Right lung (tissue), 10 donors: ENCODE data around the gene CDC34. TPM values are rescaled to one million over a fixed set of nuclear protein-coding genes. Genes with fewer than 3 reads are reported as not detected.
A peak's percentile ranks its signal among the peaks of the same experiment; 100 is the strongest.

Source experiments
- DNase-seq, 2 donors: peaks; one replicate each; pipeline ENCODE4 v3.0.0-alpha.2; 2013
- long read RNA-seq, 8 donors: transcript quantifications; one replicate each; lab custom pipeline, GENCODE V29; 2026
- polyA plus RNA-seq, 5 donors: library from polyadenylated mRNA; unstranded; fragments of 120-200 nt; gene quantifications; one replicate each; pipeline versions ENCODE4 v1.2.1 to v1.2.3, GENCODE V29; 2013; ENCODE audit warnings: inconsistent platforms in 1 of 5, low replicate concordance in 1 of 5; ENCODE audit not compliant: insufficient read length in 5 of 5, insufficient read depth in 1 of 5

CDC34 gene, protein sequence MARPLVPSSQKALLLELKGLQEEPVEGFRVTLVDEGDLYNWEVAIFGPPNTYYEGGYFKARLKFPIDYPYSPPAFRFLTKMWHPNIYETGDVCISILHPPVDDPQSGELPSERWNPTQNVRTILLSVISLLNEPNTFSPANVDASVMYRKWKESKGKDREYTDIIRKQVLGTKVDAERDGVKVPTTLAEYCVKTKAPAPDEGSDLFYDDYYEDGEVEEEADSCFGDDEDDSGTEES
- 10 to 100 TPM; 43.5 to 68.9 (median 50.8) TPM for polyA plus RNA-seq
- long read RNA-seq, donor 1, transcript CDC34-201 (5 exons, 1,471 nt), result major isoform, 41 of 48 reads
- long read RNA-seq, donor 1, partial matches to known transcripts, result 0 of 48 reads
- long read RNA-seq, donor 1, other reads (novel, unspliced or antisense), result 0 of 48 reads
- long read RNA-seq, donor 2, transcript CDC34-201 (5 exons, 1,471 nt), result major isoform, 20 of 21 reads
- long read RNA-seq, donor 2, partial matches to known transcripts, result 0 of 21 reads
- long read RNA-seq, donor 2, other reads (novel, unspliced or antisense), result 0 of 21 reads
- long read RNA-seq, donor 3, transcript CDC34-201 (5 exons, 1,471 nt), result major isoform, 32 of 37 reads
- long read RNA-seq, donor 3, partial matches to known transcripts, result 0 of 37 reads
- long read RNA-seq, donor 3, other reads (novel, unspliced or antisense), result 0 of 37 reads
- long read RNA-seq, donor 4, transcript CDC34-201 (5 exons, 1,471 nt), result major isoform, 17 of 18 reads
- long read RNA-seq, donor 4, partial matches to known transcripts, result 0 of 18 reads
- long read RNA-seq, donor 4, other reads (novel, unspliced or antisense), result 0 of 18 reads
- long read RNA-seq, donor 5, transcript CDC34-201 (5 exons, 1,471 nt), result major isoform, 33 of 43 reads
- long read RNA-seq, donor 5, partial matches to known transcripts, result 7 of 43 reads
- long read RNA-seq, donor 5, other reads (novel, unspliced or antisense), result 0 of 43 reads
- long read RNA-seq, donor 6, transcript CDC34-201 (5 exons, 1,471 nt), result major isoform, 30 of 33 reads
- long read RNA-seq, donor 6, partial matches to known transcripts, result 0 of 33 reads
- long read RNA-seq, donor 6, other reads (novel, unspliced or antisense), result 0 of 33 reads
- long read RNA-seq, donor 7, transcript CDC34-201 (5 exons, 1,471 nt), result major isoform, 39 of 42 reads
- long read RNA-seq, donor 7, partial matches to known transcripts, result 0 of 42 reads
- long read RNA-seq, donor 7, other reads (novel, unspliced or antisense), result 0 of 42 reads
- long read RNA-seq, donor 8, transcript CDC34-201 (5 exons, 1,471 nt), result major isoform, 6 of 14 reads
- long read RNA-seq, donor 8, partial matches to known transcripts, result 7 of 14 reads
- long read RNA-seq, donor 8, other reads (novel, unspliced or antisense), result 0 of 14 reads

DNA sequence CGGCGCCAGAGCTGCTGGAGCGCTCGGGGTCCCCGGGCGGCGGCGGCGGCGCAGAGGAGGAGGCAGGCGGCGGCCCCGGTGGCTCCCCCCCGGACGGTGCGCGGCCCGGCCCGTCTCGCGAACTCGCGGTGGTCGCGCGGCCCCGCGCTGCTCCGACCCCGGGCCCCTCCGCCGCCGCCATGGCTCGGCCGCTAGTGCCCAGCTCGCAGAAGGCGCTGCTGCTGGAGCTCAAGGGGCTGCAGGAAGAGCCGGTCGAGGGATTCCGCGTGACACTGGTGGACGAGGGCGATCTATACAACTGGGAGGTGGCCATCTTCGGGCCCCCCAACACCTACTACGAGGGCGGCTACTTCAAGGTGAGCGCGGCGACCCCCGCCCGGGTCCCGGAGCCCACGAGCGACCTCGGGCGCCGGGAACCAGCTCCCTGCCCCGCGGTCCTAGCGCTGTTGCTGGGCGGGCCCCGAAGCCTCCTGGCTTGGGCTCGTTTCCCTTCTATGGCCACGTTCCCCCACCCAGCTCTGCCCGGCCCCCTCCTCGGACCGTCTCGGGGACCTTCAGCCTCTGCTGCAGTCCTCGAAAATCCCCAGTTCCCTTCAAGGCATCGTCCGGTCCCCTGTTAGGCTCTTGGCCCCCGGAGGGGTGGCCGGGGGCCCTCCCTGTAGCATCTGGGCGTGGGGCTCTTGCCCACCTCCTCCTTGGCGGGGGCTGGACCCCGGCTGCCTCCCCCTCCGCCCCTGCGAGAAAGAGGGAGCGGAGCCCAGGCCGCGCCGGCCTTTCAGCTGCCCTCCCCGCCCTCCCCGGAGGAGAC lies at the start of gene CDC34:
TSS of gene CDC34 (plus strand) at position 8 of the 808 bp plus-strand sequence. CDS start at position 180, 172 bp downstream.
- no peak for DNase-seq

- DNase-seq, result no peak
Observed at GRCh38 chr19:482186-483041, 49.1 kb upstream of the CDC34 start.

DNA sequence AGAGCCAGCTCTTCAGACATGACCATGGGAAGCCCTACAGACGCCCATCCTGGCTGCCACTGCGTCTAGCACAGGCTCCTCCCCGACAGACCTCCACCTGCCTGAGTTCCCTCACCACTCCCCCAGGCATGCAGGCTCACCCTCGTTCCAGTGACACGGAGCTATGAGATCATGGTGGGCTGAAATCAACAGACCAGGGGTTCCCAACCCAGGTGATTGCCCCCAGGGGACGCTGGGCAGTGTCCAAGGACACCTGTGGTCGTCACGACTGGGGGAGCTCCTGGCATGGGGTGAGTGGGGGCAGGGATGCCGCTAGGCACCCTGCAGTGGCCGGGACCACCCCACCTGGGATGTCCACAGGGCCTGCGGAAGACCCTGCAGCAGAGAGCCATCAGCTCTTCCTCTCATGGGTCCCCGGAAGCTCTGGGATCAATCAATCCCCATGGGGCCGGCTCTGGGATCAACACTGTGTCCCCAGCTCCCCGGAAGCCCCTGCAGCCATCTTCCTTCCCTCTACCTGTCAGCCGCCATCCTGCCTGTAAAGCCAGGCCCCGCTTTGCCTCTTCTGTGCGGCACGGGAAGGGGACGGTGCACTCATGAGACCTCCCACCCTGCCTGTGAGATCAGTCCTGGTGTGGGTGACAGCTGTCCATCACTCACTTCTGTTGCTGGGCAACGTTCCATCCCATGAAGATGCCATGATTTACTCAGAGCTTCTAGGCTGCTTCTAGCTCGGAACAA lies 48.1 kb upstream of the CDC34 start:
- no peak for DNase-seq

- no peak for DNase-seq
Observed at GRCh38 chr19:484494-484893, 47.1 kb upstream of the CDC34 start.

DNA sequence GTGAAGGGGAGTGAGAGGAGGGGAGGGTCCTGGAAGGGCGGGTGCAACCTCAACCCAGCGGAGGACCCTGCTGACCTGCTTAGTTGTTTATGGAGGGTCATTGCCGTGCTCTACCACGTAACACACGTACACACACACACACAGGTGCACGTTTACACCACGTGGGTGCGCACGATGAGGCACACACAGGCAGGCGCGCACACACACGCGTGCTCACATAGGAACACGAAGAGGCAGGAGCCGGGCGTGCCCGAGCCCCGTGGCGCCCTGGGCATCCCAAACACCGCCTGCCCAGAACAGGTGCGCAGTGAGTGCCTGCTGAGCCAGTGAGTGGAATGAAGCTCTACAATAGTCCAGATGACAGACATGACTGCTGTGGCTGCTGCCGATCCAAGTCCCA lies 46.5 kb upstream of the CDC34 start:
- no peak for DNase-seq

- no peak for DNase-seq
Observed at GRCh38 chr19:485583-486236, 45.9 kb upstream of the CDC34 start.

DNA sequence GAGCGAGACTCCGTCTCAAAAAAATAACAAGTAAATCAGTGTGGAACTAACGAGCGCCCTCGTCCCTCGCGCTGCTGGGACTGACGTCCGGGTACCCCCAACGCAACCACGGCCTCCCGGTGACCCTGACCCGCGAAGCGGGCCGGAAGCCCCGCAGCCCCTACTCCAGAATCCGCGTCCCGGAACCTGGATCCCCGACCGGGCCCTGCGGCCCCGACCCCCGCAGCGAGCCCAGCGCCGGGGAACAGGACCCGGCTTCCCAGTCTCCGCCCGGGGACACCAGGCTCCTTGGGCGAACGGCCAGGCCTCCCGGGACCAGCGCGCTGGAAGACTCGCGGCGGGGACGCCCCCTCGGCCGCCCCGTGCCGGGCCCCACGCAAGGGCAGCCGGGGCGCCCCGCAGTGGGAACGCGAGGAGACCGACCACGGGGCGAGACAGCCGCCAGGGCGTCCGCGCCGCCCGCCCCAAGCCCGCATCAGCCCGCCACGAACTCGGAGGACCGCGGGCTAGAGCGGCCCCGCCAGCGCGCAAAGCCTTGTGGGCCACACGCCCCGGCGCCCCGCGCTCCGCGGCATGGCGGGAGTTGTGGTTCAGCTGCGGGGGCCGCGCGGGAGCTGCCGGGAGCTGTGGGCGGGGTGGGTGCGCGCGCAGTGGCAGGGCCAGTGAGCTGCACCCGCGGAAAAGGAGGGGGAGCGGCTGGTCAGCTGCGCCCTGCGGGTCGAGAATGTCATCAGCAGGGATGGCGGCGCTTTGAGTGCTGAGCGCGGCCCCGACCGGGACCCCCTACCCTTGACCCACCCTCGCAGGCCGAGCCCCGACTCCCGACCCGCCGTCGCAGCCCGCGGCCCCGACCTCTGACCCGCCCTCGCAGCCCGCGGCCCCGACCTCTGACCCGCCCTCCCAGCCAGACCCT lies 42.8 kb upstream of the CDC34 start:
- DNase-seq, result peak; percentile 92 to 94

DNA sequence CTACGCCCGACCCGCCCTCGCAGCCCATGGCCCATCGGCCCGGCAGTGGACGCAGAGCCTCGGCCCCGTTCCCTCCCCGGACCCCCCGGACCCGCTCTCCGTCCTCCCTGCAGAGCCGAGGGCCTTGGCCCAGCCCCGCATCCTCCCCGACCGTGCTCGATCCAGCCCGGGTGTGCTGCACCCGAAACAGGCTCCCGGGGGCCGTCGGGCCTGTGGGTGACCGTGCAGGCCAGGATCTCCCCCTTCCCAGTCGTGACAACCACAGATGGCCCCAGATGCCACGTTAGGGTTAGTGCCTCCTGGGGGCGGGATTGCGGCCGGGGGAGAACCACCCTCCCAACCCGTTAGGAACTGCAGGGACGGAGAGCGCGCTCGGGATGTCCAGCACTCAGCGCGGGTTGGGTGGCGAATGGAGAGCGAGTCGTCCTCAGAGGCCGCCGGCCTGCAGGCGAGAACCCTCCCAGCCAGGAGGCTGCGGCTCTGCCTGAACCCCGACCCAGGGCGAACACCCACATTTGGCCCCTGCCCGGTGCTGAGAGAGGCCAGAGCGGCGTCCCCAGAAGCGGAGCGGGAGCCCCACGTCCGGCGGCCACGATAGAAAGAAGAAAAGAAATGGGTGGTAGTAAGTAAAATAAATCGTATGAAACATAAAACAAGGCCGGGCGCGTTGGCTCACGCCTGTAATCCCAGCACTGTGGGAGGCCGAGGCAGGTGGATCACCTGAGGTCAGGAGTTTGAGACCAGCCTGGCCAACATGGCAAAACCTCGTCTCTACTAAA lies 42.0 kb upstream of the CDC34 start:
- DNase-seq, result peak in 1 of 2 donors; percentile 29

DNA sequence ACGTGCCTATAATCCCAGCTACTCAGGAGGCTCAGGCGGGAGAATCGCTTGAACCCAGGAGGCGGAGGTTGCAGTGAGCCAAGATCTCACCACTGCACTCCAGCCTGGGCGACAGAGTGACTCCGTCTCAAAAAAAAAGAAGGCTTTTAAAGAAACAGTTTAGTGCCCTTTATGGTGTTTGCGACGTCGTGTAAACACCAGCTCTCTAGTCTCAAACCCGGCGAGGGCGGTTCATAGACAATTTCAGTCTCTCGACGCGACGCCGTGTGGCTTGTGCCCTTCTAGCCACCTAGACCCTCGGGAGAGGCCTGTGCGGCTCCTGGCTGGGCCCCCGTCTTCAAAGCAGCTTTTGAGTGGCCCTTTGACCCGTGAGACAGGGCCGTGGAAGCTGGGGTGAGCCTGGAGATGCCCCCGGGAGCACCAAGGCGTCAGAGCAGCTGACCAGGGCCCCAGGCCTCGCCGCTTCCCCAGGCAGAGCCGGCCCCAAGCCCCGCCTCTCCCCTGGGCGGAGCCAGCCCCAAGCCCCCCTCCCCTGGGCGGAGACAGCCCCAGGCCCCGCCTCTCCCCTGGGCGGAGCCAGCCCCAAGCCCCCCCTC lies 40.3 kb upstream of the CDC34 start:
- DNase-seq, result no peak

DNA sequence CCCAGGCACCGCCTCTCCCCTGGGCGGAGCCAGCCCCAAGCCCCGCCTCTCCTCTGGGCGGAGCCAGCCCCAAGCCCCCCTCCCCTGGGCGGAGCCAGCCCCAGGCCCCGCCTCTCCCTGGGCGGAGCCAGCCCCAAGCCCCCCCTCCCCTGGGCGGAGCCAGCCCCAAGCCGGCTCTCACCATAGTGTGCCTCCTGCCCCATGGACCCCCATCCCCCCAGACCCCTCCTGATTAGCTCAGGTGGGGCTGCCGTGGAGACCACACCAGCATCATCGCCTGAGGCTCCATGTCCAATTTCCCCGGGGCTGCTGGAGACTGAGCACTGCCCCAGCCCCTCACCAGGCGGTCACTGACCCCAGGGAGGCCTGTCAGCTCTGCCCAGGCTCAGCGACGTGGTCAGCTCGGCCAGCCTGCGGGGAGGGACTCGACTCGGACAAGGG lies 39.4 kb upstream of the CDC34 start:
- no peak for DNase-seq

DNA sequence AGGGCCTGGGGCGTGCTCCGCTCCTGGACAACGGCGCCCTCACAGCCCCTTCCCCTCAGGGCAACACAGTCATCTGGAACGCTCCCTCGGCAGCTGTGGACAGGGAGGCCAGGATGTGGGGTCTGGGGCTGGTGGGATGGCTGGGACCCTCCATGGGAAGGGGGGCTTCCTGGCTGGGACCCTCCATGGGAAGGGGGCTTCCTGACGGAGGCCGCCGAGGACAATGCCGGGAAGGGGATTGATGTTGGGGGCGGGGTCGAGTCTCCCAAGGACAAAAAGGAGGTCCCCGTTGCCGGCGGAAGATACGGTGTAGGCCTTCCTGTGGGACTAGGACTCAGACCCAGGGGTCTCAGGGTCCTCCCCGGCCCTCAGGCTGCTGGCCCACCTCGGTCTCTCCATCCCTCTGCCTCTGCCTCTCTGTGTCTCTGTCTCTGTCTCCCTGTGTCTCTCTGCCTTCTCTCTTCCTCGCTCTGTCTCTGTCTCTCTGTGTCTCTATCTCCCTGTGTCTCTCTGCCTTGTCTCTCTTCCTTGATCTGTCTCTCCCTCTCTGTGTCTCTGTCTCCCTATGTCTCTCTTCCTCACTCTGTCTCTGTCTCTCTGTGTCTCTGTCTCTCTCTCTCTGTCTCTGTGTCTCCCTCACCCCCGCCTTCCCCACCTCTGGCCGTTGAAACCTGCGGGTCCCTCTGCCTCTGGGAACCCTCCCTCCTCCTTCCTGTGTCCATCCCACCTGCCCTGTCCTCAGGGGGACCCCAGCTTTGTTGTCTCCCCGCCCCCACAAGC lies 38.0 kb upstream of the CDC34 start:
- DNase-seq, result no peak

DNA sequence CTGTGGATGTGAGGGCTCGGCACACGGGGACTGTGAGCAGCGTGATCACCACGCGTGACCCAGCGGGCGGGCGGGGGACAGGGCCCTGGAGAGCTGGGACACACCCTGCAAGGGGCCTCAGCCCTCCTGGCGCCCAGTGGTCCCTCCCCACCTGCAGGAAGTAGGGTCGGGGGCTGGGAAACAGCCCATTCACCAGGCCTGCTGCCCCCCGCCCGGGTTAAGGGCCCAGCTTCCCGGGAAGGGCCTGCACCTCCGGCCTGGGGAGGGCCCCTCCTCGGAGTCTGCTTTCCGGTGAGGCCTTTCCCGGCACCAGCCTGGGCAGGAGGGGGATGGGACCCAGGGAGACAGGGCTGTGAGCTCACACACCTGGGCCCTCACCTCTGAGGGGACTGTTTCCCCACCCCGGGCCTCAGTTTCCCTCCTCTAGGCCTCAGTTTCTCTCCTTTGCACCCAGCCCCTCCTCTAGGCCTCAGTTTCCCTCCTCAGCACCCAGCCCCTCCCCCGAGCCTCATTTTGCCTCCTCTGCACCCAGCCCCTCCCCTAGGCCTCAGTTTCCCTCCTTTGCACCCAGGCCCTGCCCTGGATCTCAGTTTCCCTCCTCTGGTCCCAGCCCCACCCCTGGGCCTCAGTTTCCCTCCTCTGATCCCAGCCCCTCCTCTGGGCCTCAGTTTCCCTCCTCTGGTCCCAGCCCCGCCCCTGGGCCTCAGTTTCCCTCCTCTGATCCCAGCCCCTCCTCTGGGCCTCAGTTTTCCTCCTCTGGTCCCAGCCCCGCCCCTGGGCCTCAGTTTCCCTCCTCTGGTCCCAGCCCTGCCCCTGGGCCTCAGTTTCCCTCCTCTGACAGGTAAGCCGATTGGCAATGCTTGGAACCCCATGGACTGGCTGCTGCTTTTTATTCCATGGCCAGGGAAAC lies 37.1 kb upstream of the CDC34 start:
- DNase-seq, result no peak

DNA sequence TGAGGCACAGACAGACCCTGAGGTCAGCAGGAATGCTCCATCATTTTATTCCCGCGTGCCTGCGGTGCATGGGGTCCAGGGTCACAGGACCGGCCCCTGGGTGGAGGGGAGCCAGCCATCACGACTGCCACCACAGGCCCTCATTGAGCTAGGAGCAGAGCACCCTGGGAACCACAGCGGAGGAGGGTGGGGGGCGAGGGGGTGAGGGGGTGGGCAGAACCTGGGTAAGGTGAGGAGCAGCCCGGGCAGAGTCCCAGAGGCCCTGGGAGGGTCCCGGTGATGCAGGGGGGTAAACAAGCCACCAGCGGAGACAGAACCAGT lies 36.5 kb upstream of the CDC34 start:
- DNase-seq, result no peak
